A673 (cell line): ENCODE results near the gene SHROOM3.

Source experiments
- CTCF ChIP-seq: fragments of 300-800, 200-600 bp; sonication (generic); conservative IDR thresholded peaks from 2 replicates; pipeline ENCODE4 v1.5.1; 2017; ENCODE audit warnings: low read depth, mild to moderate bottlenecking, antibody characterized with exemption, low read length, moderate library complexity, mixed read lengths
- EZH2 ChIP-seq: fragments of 200-600 bp; sonication (generic); IDR thresholded peaks from 2 replicates; pipeline ENCODE4 v1.6.1; 2017; ENCODE audit warnings: borderline replicate concordance, low read depth, mild to moderate bottlenecking, mixed read lengths, antibody characterized with exemption, low read length; ENCODE audit not compliant: poor library complexity, severe bottlenecking

GRCh38 chr4:76562836-76563453 lies 127.9 kb downstream of the SHROOM3 start:
- TF ChIP-seq EZH2 (no peak), CTCF (no peak)
